Stimulated activated naive CD8-positive, alpha-beta T cell treated with anti-CD3 and anti-CD28 coated beads, Interleukin-15, Interleukin-2, amounts not matched to agents 100 U/mL and 50 U/mL, for 24 hours (primary cell): ENCODE data around the gene FER.
A peak's percentile ranks its signal among the peaks of the same experiment; 100 is the strongest.

Experiments used
- ATAC-seq: fragments of 150-1000 bp; cut with Tn5 transposase; one replicate; pipeline ENCODE4 v1.10.0; 2021
- DNase-seq: peaks from one replicate; pipeline ENCODE4 v3.0.0; 2021

The FER gene

DNA sequence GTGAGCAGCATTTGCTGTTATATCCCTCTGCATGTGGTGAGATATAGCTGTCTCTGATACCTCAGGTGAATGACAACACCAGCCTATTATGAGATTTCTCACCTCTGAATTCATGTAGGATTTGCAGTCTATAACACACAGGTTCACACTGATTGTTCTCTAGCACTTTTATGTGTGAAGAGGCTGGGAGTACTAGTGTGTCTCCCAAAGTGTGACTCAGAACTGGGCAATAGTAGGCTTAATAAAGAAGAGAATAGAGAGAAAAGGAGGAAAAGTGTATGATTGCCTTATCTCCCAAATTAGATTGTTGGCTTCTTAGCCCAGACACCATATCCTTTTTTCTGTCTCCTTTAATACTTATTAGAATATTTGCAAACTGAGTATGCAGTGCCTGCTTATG is 430.1 kb downstream of the FER start:
- ATAC-seq (no peak), DNase-seq (no peak)

DNA sequence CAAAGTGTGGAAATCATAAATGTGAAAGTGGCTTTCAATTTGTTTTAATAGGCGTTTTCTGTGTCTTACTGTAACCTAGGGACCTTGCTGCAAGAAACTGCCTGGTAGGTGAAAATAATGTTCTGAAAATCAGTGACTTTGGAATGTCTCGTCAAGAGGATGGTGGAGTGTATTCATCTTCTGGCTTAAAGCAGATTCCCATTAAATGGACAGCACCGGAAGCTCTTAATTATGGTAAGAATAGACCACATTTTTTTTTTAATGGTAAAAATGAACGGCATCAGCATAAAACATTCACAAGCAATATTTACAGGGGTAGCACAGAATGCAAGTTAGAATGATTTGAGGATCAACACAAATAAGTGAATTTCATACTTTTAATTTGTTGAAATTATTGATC is 433.0 kb downstream of the FER start:
- ATAC-seq (no peak), DNase-seq (no peak)

DNA sequence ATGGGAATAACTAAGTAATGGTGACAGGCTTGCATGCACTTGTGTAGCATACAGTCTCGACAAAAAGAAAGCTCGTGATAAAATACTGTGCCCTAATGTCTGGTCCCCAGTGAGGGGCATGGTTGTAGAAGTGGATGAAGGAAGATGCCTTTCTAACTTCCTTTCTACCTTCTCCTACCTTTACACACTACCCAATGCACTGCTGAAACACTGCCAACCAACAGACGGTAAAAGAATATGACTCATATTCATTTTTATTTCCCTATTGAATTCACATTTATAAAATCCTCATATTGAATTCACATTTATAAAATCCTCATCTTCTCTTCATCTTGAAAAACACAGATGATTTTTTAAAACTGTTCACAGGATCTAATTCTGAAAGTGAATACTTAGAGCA is 439.1 kb downstream of the FER start:
- DNase-seq (no peak), ATAC-seq (no peak)

DNA sequence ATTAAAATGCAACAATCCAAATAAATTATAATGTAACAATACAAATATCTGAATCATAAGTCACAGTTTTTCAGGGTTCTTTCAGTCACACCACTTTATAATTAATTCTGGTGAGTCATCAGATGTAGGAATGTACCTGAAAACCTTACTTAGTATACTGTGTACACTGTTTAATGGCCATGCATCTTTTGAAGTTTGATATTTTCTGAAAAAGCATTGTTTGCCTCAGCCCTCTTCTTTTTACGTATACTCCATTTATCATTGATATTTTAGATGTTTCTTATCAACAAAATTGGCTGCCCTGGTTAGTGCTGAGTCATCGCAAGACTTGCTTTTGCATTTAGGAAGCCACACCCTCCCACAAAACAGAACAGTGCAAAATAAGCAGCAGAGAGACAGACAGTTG is 443.5 kb downstream of the FER start:
- DNase-seq, result no peak
- ATAC-seq, result no peak

DNA sequence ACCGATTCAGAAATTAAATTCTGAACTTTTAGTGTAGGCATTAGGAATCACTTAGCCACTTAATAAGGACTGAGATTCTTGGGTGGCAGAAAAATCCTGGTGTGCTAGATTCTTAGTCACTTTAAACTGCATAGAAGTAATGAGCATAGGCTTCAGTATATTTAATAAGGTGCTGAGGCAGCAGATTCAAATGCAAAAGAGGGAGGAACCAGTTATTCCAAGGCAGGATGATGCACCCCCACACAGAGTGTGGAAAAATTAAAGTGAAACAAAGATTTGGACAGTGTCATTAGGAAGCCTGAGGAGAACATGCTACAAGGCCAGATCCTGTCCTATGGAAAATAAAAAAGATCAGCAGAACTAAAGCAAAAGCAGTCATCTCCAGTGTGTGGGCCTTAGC is 444.3 kb downstream of the FER start:
- DNase-seq, result no peak
- no peak for ATAC-seq

DNA sequence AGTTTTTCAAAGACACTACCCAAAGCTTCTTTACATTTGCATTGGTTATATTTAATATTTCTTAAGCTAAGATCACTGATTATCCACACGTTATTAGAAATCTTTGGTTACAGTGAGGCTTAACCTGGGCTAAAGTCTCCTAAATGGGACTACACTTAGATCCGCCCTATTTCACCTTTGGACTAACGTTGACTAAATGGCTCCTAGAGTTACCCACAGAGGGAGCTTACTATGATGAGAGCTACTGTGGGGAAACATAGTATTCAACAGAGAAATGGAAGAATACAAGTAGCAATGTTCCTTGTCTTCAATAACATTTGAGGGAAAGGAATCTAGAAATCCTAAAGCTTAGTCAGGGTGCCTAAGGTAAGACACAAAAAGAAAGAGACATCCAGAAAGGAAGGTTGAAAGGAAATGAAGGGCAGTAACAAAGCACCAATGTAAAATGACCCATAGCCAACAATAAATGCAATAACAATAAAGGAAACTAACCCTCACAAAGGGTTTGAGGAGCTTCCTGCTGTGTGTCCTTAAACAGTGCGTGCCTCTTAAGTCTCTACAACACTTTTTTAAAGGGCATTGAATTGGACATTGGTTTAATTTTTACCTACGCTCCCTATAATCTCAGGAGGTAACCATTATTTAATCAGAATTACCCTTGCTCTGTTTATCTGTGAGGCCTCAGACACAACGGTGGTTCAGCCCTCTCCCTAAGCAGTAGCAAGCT is 445.0 kb downstream of the FER start:
- no peak for ATAC-seq
- DNase-seq, result no peak

DNA sequence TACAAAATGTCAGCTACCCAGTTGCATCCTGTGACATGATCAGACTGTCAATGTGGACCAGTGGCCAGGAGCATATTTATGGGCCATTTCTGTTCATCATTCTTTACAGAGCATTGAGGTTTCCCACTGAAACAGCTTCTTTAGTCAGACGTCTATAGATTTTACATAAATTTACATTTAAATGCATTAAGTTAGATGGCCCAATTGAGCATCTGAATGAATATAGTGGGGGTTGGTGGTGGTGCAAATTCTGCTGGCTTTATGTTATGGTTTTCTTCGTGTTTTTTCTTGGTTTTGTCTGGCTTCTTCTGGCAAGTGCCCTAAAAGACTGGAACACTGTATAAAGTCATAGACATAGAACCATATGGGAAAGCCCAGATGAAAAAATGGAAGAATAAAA is 448.0 kb downstream of the FER start:
- DNase-seq, result no peak
- no peak for ATAC-seq

DNA sequence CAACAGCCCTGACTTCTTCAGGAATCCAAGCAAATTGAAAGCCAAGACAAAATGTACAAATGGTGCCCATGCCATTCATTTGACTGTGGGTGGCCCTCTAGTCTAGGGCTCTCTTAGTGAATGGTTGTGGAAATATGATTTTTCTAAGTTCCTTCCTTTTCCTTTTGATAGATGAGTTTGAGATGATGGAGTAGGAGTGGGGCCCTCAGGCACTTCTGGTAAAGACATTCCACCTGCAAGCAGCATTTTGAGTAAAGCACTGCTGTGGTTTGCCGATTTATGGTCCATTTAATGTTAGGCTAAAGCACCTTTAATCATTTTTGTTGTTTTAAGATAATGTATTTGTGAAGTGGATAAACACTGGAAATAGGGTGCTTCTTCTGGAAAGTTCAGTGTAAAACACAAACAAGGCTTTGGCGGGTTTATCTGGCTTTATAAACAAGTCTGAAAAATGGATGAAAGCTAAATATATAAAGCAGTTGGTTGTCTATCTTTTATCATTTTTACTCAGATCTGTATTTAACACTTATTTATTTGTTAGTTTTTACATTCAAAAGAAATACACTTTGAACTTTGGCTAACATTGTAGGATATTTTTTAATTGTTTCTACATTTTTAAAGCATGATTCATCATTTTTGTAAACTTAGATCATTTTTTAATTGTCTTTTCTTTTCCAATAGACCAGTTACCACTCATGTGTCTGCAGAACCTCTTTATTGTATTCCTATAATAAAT is 448.6 kb downstream of the FER start:
- DNase-seq (no peak), ATAC-seq (no peak)

DNA sequence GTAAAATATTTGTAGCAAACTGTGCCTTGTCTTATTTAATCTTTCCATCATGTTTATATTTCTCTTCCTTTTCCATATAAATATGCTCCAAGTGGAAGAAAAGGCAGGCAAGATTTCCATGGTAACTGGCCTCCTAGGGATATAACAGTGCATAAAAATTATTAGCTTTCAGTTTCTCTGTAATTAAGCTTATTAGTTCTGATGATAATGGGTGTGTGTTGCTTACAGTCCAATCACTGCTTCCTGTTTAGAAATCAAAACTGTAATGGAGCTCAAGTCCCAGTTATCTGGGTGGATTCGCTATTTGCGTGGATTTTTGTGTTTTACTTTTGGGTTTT is 449.1 kb downstream of the FER start:
- ATAC-seq (no peak), DNase-seq (no peak)

DNA sequence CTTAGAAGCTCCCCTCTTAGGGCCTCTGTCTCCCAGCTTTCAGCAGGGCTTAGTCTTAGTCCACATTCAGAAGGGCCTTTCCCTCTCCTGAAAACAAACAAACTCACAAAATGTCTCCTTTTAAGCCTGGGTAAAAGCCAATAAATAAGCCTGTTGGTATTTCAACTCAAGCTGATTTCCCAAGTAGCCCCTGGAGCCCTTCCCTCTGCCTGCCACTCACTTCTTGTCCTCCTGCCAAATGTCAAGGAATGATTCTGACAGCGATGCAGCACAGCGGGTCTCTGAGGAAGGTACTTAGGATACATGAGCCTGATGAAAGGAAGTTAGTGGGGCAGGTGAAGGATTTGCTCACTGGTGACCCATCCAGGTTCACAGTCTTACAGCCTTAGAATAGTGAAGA is 451.6 kb downstream of the FER start:
- ATAC-seq, result no peak
- no peak for DNase-seq

DNA sequence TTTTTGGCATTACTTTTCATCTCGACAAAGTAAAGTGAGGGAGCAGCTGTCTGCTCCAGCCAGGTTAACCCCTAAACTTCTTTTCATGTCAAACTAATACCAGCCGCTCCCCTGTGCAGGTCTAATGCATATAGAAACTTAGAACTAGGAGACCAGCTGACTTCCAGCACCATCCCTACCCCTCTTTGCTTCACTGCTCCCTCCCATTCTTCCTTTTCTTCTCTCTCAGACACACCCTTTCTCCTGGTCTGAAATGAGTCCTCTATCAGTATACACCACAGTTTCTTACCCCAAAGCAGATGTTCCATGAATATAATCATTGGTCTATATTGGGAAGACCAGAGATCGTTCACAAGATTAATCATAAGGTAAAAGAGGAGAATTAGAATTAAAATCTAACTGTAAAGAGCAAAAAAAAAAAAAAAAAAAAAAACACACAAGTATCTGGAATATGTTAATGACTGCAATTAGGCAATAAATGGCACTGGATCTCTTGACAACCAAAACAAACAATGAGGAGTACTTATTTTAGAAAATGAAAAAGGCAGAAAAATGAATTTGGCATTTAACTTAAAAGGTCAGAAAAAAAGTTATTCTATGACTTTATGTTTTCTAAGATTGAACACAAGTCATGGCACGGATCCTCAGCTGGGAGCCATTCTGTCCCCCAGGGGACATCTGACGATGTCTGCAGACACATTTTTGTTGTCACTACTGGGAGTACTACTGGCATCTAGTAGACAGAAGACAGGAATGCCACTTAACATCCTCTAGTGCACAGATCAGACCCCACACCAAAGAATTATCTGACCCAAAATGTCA is 452.3 kb downstream of the FER start:
- ATAC-seq (no peak), DNase-seq (no peak)

DNA sequence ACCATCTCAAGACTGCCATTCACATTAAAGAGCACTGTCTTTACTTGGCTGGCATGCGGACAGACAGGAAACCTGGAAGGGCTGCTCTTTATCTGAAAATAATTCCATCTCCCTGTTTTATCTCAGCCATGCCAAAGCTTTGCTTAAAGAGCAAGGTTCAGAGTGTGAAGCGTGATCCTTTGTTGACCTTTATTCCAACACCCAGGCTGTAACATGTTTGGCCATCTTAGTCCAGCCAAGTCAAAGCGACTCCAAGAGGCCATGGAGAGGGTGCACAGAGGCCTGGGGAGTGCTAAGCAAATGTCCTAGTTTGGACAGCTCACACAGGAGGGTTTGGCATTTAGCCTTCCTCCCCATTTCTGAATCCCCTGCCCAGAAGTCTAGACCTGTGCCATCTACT is 467.3 kb downstream of the FER start:
- no peak for ATAC-seq
- no peak for DNase-seq

DNA sequence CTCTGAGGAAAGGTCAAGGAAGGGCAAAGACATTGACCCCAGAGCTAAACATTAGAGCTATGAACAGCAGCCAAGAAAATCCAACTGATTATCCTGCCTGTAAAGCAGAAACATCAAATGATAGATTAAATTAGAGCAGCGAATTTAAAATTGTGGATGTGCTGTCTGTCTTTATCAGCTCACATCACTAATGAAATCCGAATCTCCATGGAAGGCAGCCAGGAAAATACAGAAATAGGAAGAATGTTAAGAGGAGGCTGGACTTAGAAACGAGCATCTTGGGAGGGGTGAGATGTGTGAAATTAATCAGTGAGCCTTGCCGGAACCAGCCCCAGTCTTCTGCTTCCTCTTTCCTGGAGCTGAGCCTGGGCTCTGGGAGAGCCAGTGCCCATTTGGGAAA is 471.1 kb downstream of the FER start:
- DNase-seq (no peak), ATAC-seq (no peak)

DNA sequence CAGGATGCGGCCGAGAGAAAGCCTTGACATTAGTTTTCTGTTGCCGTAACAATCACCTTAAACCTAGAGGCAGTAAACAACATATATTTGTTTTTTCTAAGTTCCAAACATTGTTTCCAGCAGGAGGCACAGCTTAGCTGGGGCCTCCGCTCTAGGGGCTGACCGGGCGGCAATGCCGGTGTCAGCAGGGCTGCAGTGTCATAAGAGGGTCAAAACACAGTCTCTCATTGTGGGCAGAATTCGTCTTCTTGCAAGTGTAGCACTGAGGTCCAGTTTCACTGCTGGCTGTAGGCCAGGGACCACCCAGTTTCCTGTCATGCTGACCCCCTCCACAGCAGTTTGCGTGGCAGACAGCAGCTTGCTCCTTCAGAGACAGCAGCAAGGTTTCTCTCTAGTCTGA is 475.8 kb downstream of the FER start:
- no peak for ATAC-seq
- no peak for DNase-seq

DNA sequence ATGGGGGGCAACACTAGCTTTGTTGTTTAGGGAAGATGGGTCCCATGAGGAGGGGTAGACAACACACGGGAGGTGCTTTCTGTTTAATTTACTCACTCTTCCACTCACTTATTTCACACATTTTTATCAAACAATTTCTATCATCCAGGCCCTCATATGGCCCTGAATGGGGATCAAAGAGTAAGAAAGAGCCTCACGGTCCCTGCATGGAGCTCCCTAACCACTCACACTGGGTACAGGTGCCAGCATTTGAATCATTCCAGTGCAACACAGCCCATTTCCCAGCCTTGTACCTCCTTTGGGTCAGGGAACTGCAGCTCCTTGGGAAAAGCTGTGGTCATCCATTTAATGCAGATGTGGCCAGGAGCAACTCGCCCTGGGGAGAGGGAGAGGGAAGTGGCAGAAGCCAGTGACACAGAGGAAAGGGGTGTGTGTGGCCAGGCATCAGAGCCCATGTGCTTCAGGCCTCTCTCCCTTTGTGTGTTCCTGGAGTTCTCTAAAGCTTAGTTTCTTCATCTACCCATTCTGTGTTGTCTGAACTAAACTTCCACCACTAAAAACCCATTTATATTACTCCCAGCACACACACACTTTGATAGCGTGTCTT is 476.7 kb downstream of the FER start:
- ATAC-seq (no peak), DNase-seq (no peak)

DNA sequence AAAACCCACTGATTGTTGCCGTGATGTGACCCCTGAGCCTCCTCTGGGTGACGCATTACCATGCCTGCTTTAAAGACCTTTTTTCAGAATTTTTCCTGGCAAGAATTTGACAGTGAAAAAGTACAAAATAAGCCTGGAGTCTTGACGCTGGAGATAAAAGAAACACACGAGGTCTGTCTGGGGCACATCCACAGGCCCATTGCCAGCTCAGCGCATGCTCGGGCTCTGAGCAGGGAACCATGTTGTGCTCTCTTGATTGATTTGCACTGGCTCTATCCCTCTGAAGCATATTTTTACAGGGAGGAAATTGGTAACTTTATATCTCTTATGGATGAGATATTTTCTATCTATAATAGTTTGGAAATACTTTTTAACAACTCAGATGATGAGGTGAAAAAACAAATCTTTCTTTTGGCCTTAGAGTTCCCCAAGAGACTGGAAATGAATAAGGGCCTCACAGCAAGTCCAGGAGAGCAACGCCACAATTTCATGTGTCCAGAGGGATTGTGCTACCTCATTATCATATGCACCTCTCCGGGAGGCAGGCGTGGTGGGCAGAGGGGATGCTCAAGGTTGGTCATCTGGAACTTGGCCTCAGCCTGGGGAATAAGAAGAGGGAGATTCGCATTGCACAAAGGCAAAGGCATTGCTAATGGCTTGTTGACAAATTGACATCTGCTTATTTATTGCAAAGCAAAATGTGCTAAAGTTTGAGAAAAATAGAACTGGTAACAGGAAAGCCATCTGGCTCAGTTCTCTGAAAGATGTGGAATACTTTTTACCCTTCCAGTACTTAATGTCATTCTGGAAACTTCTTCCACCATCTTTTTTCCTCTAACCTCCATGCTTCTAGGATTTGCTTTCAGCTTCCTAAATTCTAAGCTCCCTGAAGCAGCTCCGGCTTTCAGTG is 478.3 kb downstream of the FER start:
- no peak for ATAC-seq
- no peak for DNase-seq

DNA sequence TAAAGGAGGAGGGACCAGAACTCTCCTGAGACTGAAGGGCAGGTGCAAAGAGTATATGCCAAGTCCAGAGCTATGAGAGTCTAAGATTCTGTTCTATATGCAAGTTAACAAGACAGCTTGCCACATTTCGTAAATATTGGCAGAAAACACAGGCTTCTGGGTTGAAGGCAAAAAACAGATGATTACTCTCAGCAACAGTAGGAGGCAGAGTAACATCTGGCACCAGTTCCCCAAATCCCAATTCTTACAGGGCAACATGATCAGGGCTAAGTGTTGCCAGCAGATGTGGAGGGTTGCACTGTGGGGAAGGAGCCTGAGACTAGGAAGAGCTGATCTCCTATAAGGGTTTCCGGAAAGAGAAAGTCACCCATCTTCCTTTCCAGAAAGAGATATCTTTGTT is 482.7 kb downstream of the FER start:
- ATAC-seq (no peak), DNase-seq (no peak)

DNA sequence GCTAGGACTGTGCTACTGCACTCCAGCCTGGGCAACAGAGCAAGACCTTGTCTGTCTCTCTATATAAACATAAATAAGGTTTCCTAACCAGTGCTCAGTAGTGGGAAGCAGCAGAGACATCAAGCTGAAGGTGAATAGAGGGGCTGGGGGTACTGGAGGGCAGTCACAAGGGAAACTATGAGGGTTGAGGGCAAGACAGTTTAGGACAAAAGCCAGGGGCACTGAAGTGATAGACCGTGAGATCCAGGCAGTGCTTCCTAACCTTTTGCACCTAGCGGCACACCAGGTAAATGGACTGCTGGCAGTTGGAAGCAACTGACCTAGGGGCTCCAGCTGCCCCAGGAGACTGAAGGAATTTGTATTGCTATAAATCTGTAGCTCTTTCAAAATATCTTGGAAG is 483.6 kb downstream of the FER start:
- ATAC-seq (no peak), DNase-seq (no peak)

DNA sequence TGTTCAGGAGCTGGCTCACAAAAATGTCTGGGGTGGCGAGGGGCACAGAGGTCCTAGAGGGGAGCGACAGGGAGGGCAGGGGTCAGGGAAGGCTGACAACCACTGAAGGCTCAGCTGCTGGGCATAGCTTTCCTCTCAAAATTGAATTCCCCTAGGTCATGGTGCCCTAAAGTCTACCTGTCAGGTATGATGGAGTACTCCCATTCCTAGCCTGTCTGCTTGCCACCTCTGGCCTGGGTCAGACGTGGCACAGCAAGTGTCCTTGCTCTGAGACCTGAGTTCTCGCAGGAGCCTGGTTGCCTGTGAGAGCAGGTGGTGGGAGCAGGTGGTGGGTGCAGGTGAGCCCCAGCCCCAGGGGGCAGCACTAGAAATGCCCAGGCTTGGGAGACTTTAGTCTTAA is 486.7 kb downstream of the FER start:
- ATAC-seq (no peak), DNase-seq (no peak)

DNA sequence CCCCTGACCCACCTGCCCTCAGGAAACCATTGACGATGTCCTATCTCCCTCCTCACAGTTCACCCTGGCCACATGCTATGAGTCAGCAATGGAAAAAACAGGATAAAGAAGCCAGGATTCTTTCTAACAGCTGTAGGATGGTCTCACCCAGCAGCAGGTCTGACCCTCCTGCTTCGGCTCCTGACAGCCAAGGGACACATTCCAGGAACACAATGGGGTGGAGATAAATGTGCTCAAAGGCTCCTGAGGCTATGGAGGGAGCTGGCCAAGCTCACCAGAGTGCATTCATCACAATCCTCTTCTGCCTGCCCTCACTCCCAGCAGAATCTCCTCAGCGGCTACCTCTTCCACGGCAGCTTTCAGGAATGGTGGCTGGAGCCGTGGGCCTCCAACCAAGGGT is 491.8 kb downstream of the FER start:
- DNase-seq (no peak), ATAC-seq (no peak)

DNA sequence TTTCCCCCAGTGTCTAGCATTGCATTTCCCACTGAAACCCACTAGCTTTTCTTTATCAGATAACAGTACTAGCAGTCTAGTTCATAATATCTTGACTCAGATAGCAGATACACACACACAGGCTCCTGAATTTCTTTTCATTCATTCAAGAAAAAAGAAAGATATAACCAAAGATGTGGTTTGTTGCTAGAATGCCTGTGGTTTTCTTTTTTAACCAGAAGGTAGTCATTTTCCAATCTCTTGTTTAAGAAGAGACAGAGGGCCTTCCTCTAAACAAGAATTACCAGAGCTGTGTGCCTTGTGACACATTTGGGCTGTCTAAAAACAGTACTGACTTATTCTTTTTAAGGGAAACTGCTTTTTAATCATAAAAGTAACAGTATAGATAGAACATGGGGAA is 494.8 kb downstream of the FER start:
- ATAC-seq (peak; percentile 69), DNase-seq (no peak)

DNA sequence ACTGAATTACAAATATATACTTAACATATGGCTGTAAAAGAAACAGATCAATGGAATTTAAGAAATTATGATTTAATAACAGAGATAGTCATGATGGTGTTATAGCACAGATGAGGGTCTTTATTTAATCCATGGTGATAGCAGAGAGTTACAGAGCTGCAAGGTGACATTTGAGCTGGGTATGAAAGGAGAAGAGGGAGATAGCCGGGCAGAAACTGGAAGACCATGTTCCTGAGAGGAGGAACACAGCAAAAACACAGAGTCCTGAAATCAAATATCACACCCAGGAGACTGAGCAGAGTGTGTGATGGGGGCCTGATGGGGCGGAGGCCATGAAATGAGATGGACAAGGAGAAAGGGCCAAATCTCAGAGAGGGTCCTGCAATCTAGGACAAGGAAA is 498.7 kb downstream of the FER start:
- DNase-seq (no peak), ATAC-seq (no peak)
